HepG2 (cell line): ENCODE results near the gene SYNJ2. TPM values are rescaled to one million over a fixed set of nuclear protein-coding genes. Genes with fewer than 3 reads are reported as not detected.

Experiments used
- AFF4 ChIP-seq: sonication (generic); formaldehyde crosslinking; IDR thresholded peaks from 2 replicates; pipeline ENCODE4 v1.4.0; 2020; ENCODE audit warnings: missing genetic modification reagents
- ARID5B ChIP-seq: IDR thresholded peaks from 2 replicates; pipeline ENCODE4 v1.4.0; 2020; ENCODE audit warnings: mild to moderate bottlenecking, missing genetic modification reagents
- BHLHE40 ChIP-seq: IDR thresholded peaks from 2 replicates; pipeline ENCODE4 v1.6.1; 2011; ENCODE audit warnings: low read length, improper control_type of control experiment
- FOXK1 ChIP-seq: sonication (generic); formaldehyde crosslinking; IDR thresholded peaks from 2 replicates; pipeline ENCODE4 v1.4.0; 2020; ENCODE audit warnings: low read depth, missing genetic modification reagents, borderline replicate concordance
- FOXO1 ChIP-seq: sonication (generic); formaldehyde crosslinking; IDR thresholded peaks from 2 replicates; pipeline ENCODE4 v1.4.0; 2020; ENCODE audit warnings: missing genetic modification reagents
- GATAD2A ChIP-seq: IDR thresholded peaks from 2 replicates; pipeline ENCODE4 v1.6.1; 2016
- HDAC2 ChIP-seq: sonication (generic); formaldehyde crosslinking; IDR thresholded peaks from 2 replicates; pipeline ENCODE4 v1.4.0; 2020; ENCODE audit warnings: missing genetic modification reagents
- IKZF4 ChIP-seq: sonication (generic); formaldehyde crosslinking; IDR thresholded peaks from 2 replicates; pipeline ENCODE4 v1.5.1; 2020; ENCODE audit warnings: borderline replicate concordance, mild to moderate bottlenecking, low read depth, missing genetic modification reagents; ENCODE audit errors: not compliant biosample characterization
- KMT2B ChIP-seq: IDR thresholded peaks from 2 replicates; pipeline ENCODE4 v1.6.1; 2016; ENCODE audit warnings: missing genetic modification reagents, missing compliant biosample characterization
- PATZ1 ChIP-seq: sonication (generic); formaldehyde crosslinking; IDR thresholded peaks from 2 replicates; pipeline ENCODE4 v1.4.0; 2020; ENCODE audit warnings: missing genetic modification reagents
- SOX6 ChIP-seq, 2 experiments: fragments of 450-650 bp in 1 of 2; sonication (generic) in 1 of 2; formaldehyde crosslinking in 1 of 2; IDR thresholded peaks; 2 replicates each; pipeline versions ENCODE4 v1.4.0 to v1.6.1; 2017 to 2020; ENCODE audit warnings: antibody characterized with exemption in 1 of 2, mild to moderate bottlenecking in 1 of 2, missing genetic modification reagents in 1 of 2
- TBX2 ChIP-seq: sonication (generic); formaldehyde crosslinking; IDR thresholded peaks from 2 replicates; pipeline ENCODE4 v1.5.0; 2020; ENCODE audit warnings: missing genetic modification reagents, mild to moderate bottlenecking, borderline replicate concordance
- YEATS2 ChIP-seq: sonication (generic); formaldehyde crosslinking; IDR thresholded peaks from 2 replicates; pipeline ENCODE4 v1.4.0; 2020; ENCODE audit warnings: missing genetic modification reagents, borderline replicate concordance
- ZBTB37 ChIP-seq: sonication (generic); formaldehyde crosslinking; IDR thresholded peaks from 2 replicates; pipeline ENCODE4 v1.4.0; 2020; ENCODE audit warnings: mild to moderate bottlenecking, missing genetic modification reagents
- ZFP37 ChIP-seq: sonication (generic); formaldehyde crosslinking; IDR thresholded peaks from 2 replicates; pipeline ENCODE4 v1.4.0; 2020; ENCODE audit warnings: missing genetic modification reagents, borderline replicate concordance
- ZNF414 ChIP-seq: sonication (generic); formaldehyde crosslinking; IDR thresholded peaks from 2 replicates; pipeline ENCODE4 v1.5.0; 2020; ENCODE audit warnings: missing genetic modification reagents
- ZNF616 ChIP-seq: sonication (generic); formaldehyde crosslinking; IDR thresholded peaks from 2 replicates; pipeline ENCODE4 v1.5.0; 2020; ENCODE audit warnings: low read depth, mild to moderate bottlenecking, missing genetic modification reagents
- polyA plus RNA-seq, 8 experiments: library from polyadenylated mRNA; depleted of rRNA in 3 of 8; stranded (reverse) in 7 of 8; unstranded in 1 of 8; fragments of >200 nt; fragmentation: Illumina TruSeq in 4 of 8; extraction: Trizol in 4 of 8; gene quantifications; 2 replicates each; pipeline versions ENCODE4 v1.2.1 to v1.2.3, GENCODE V29; 2011 to 2016; ENCODE audit warnings: low read depth in 4 of 8, missing spikeins in 1 of 8, mixed read lengths in 1 of 8; ENCODE audit not compliant: insufficient read depth in 1 of 8
- total RNA-seq, 5 experiments: library from RNA; depleted of rRNA; stranded (reverse); fragments of >200 nt; fragmentation: Illumina TruSeq; extraction: Trizol; gene quantifications; 2 replicates each; pipeline ENCODE4 v1.2.3, GENCODE V29; 2016; ENCODE audit warnings: low read depth in 1 of 5

Gene SYNJ2
- total and polyA plus RNA-seq, 2 of the 13 experiments (the other 11 are each of a cell fraction or from before 2014, with no cell fraction given): 39.1 to 57.6 TPM

DNA sequence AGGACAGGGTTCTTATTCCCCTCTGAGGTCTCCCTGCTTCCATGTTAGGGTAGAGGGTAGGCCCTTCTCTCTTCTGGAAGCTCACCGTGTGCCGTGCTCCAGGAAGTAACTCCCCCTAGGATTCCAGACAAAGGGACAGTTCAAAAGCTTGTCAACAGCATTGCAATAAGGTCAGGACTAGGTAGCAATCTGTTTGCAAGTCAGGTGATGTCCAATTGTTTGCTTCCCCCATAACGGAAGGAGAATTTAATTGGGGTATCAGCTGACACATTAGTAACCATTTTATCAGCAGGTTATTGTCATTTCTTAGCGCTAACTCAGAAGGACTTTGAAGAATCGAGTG lies 41.9 kb downstream of the SYNJ2 start (continued):
- TF ChIP-seq AFF4 (0 out of 2 replicates have a peak, but pooled peaks have one; percentile 24), ZBTB37 (CRISPR knock-in tag) (no peak), ZNF616 (no peak), SOX6 (IDR thresholded peaks at IDR 0.05) (no peak), SOX6 (CRISPR knock-in tag; IDR thresholded peaks at IDR 0.05) (peak; percentile 89), BHLHE40 (no peak), GATAD2A (CRISPR knock-in tag) (peak; percentile 61), KMT2B (0 out of 2 replicates have a peak, but pooled peaks have one; percentile 4), HDAC2 (CRISPR knock-in tag) (0 out of 2 replicates have a peak, but pooled peaks have one; percentile 27), YEATS2 (CRISPR knock-in tag) (0 out of 2 replicates have a peak, but pooled peaks have one; percentile 8), FOXO1 (peak; percentile 47; the same call in 1 of the 2 replicates), ARID5B (CRISPR knock-in tag) (peak; percentile 53), IKZF4 (CRISPR knock-in tag) (peak; percentile 31), ZFP37 (CRISPR knock-in tag) (no peak), FOXK1 (no peak), TBX2 (CRISPR knock-in tag) (peak; percentile 37; the same call in 1 of the 2 replicates), PATZ1 (0 out of 2 replicates have a peak, but pooled peaks have one; percentile 12), ZNF414 (CRISPR knock-in tag) (no peak)
